Measurements from ENCODE around the gene ZC2HC1C.
"Not testable (repeated sequence)": the region's sequence is repeated elsewhere in the genome, so short reads cannot be mapped to it uniquely, and the experiment has no call there.

Gene ZC2HC1C

GRCh38 chr14:75066691-75067090 is 2.8 kb upstream of the ZC2HC1C start:
- Histone ChIP-seq H3K27ac (no peak overlapping the region), H3K27me3 (ENCODE audit: insufficient read depth, low read depth, severe bottlenecking) (no peaks in the 10 kb centered on the region), H3K36me3 (peaks cover 6% of the 10 kb centered on the region), H3K4me3 (ENCODE audit: low read depth, low read length) (no peak overlapping the region), H3K9me3 (ENCODE audit: severe bottlenecking) (no peaks in the 10 kb centered on the region)
- DNase-seq: no peak
- TF ChIP-seq CTCF (IDR thresholded peaks at IDR 0.05; ENCODE audit: low read depth, low read length): no peak

- TF ChIP-seq CTCF (IDR thresholded peaks at IDR 0.05; ENCODE audit: low read depth, low read length): no peak
- DNase-seq: no peak
- H3K9me3 ChIP-seq (ENCODE audit: severe bottlenecking): no peaks in the 10 kb centered on the region
- H3K4me3 ChIP-seq (ENCODE audit: low read depth, low read length): no peak overlapping the region
- H3K36me3 ChIP-seq: peaks cover 6% of the 10 kb centered on the region; the same call in 1 of the 2 replicates
- no peaks in the 10 kb centered on the region for H3K27me3 ChIP-seq (ENCODE audit: insufficient read depth, low read depth, severe bottlenecking)
- H3K27ac ChIP-seq: no peak overlapping the region
These were observed 2.2 kb upstream of the ZC2HC1C start for GRCh38 chr14:75067212-75067611.

DNA sequence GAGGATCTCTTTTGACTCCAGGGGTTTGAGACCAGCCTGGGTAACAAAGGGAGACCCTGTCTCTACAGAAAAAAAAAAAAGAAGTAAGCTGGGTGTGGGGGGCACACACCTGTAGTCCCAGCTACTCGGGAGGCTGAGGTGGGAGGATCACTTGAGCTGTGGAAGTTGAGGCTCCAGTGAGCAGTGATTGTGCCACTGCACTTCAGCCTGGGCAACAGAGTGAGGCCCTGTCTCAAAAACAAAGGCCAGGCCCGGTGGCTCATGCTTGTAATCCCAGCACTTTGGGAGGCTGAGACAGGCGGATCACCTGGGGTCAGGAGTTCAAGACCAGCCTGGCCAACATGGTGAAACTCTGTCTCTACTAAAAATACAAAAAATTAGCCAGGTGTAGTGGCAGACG is 1.7 kb upstream of the ZC2HC1C start:
- not testable (repeated sequence) for H3K4me3 ChIP-seq (ENCODE audit: low read depth, low read length); H3K36me3 ChIP-seq; DNase-seq; H3K9me3 ChIP-seq (ENCODE audit: severe bottlenecking); H3K27ac ChIP-seq; H3K27me3 ChIP-seq (ENCODE audit: insufficient read depth, low read depth, severe bottlenecking)

DNA sequence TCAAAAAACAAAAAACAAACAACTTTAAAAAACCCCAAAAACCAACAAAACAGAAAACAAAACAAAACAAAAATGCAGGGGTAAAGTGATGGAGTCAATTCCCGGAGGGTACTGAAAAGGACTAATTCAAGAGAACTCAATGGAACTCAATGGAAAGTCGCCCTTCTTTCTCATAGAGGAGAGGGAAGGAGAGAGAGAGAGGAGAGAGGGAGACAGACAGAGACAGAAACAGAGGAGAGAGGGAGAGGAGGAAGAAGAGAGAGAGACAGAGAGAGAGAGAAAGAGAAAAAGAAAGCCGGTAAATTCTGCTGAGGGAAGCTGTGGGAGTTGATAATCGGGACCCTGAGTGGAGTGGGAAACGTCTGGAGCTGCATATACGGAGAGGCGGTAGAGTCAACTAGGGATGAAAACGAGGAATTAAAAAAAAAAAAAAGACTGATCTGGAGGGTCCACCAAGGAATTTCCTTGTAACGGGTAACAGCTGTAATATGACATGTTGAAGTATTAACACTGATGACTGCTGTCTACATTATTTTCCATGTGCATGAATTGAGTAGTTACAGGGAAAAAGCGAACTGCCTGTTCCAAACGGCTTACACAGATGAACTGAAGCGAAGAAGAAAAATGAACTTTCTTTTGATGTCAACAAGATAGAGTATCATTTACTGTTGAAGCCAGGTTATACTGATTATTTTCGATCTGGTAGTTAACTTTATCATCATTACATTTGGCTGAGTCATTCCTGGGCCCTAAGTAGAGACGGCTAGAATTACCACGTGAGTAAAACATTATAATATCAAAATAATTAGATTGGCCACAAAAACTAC is 934 bp upstream of the ZC2HC1C start:
- Histone ChIP-seq H3K27ac (peak overlapping the region; percentile 63), H3K9me3 (ENCODE audit: severe bottlenecking) (no peaks in the 10 kb centered on the region), H3K36me3 (peaks cover 2% of the 10 kb centered on the region; the same call in 1 of the 2 replicates), H3K4me3 (ENCODE audit: low read depth, low read length) (peak overlapping the region; percentile 44), H3K27me3 (ENCODE audit: insufficient read depth, low read depth, severe bottlenecking) (no peaks in the 10 kb centered on the region)
- DNase-seq: no peak
- TF ChIP-seq CTCF (IDR thresholded peaks at IDR 0.05; ENCODE audit: low read depth, low read length): no peak

- TF ChIP-seq CTCF (IDR thresholded peaks at IDR 0.05; ENCODE audit: low read depth, low read length): no peak
- H3K27ac ChIP-seq: no peak overlapping the region; the same call in 1 of the 2 replicates
These were observed 337 bp downstream of the ZC2HC1C start for GRCh38 chr14:75069811-75070145.

DNA sequence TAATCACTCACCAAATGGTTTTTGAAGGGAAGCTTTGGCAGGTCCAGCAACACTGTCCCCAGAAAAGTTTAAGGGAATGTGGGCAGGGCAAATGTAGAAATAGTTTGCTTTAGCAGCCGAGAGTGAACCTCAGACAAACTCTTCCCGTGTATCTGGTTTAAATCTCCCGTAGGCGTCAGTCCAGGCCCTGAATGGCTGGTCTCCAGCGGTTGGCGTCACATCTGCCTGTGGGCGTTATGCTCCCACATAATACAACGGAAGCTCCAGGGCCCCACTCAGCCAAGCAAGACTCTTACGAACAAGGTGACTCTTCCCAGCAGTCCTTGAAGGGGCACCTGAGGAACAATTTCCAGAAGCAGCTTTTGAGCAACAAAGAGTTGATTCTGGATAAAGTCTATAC is 942 bp downstream of the ZC2HC1C start:
- Histone ChIP-seq H3K27me3 (ENCODE audit: insufficient read depth, low read depth, severe bottlenecking) (no peaks in the 10 kb centered on the region), H3K36me3 (no peaks in the 10 kb centered on the region), H3K4me3 (ENCODE audit: low read depth, low read length) (no peak overlapping the region), H3K27ac (no peak overlapping the region), H3K9me3 (ENCODE audit: severe bottlenecking) (no peaks in the 10 kb centered on the region)
- DNase-seq: no peak
- no peak for TF ChIP-seq CTCF (IDR thresholded peaks at IDR 0.05; ENCODE audit: low read depth, low read length)

More at GRCh38 chr14:75069811-75070145, 337 bp downstream of the ZC2HC1C start:
- no peaks in the 10 kb centered on the region for H3K9me3 ChIP-seq (ENCODE audit: severe bottlenecking)
- H3K36me3 ChIP-seq: no peaks in the 10 kb centered on the region
- no peak overlapping the region for H3K4me3 ChIP-seq (ENCODE audit: low read depth, low read length)
- no peak for DNase-seq
- H3K27me3 ChIP-seq (ENCODE audit: insufficient read depth, low read depth, severe bottlenecking): no peaks in the 10 kb centered on the region
